ENCODE data around the gene MRM3.
"Not testable (repeated sequence)": the region's sequence is repeated elsewhere in the genome, so short reads cannot be mapped to it uniquely, and the experiment has no call there.

The MRM3 gene

GRCh38 chr17:781805-782731 is at the start of gene MRM3, which contains the start of gene GLOD4:
Gene MRM3, plus strand, starts transcription at chr17:782353. Its CDS starts 26 bp downstream, at chr17:782379.
Gene GLOD4, minus strand, starts transcription at chr17:782280. Its CDS starts 25 bp downstream, at chr17:782255.
- peak; percentile 56 to 88 for DNase-seq

GRCh38 chr17:732902-733720 is 49.0 kb upstream of the MRM3 start:
- DNase-seq = no peak

- no peak for DNase-seq
Observed at GRCh38 chr17:733743-734142, 48.4 kb upstream of the MRM3 start.

- no peak for DNase-seq
Observed at GRCh38 chr17:737561-738113, 44.5 kb upstream of the MRM3 start.

- DNase-seq = no peak
Observed at GRCh38 chr17:740240-741017, 41.7 kb upstream of the MRM3 start.

- no peak for DNase-seq
Observed at GRCh38 chr17:742147-742793, 39.9 kb upstream of the MRM3 start.

GRCh38 chr17:743139-743538 is 39.0 kb upstream of the MRM3 start:
- DNase-seq = no peak

GRCh38 chr17:744937-745336 is 37.2 kb upstream of the MRM3 start:
- DNase-seq = no peak

- no peak for DNase-seq
Observed at GRCh38 chr17:745406-745805, 36.7 kb upstream of the MRM3 start.

GRCh38 chr17:746181-746580 is 36.0 kb upstream of the MRM3 start:
- no peak for DNase-seq

GRCh38 chr17:746783-747629 is 35.1 kb upstream of the MRM3 start:
- DNase-seq = no peak

GRCh38 chr17:748604-749003 is 33.5 kb upstream of the MRM3 start:
- DNase-seq = not testable (repeated sequence)

- not testable (repeated sequence) for DNase-seq
Observed at GRCh38 chr17:749359-749758, 32.8 kb upstream of the MRM3 start.

- DNase-seq = no peak
Observed at GRCh38 chr17:750431-751037, 31.6 kb upstream of the MRM3 start.

- DNase-seq = no peak
Observed at GRCh38 chr17:751269-752001, 30.7 kb upstream of the MRM3 start.

GRCh38 chr17:752002-752619 is 30.0 kb upstream of the MRM3 start, which contains the start of gene GEMIN4:
Gene GEMIN4, minus strand, starts transcription at chr17:752264. Its CDS starts 122 bp downstream, at chr17:752142.
- peak; percentile 88 to 93 for DNase-seq

- DNase-seq = peak in 1 of 2 experiments; percentile 26
Observed at GRCh38 chr17:752620-753219, 29.4 kb upstream of the MRM3 start.

- DNase-seq = no peak
Observed at GRCh38 chr17:753418-753817, 28.7 kb upstream of the MRM3 start.
